ENCODE results near the gene SAMD4A. TPM values are rescaled to one million over a fixed set of nuclear protein-coding genes. Genes with fewer than 3 reads are reported as not detected.

The SAMD4A gene
- total and polyA plus RNA-seq, 12 donors = 14.0 to 284 (median 191) TPM

- Histone ChIP-seq H3K36me3 (peaks cover 0 to 4% (median 0%) of the 10 kb centered on the region in 9 donors), H3K27ac (peak overlapping the region in 5 of 10 donors; percentile 9 to 46 (median 13)), H3K27me3 (no peaks in the 10 kb centered on the region), H3K9me3 (no peaks in the 10 kb centered on the region), H3K4me1 (peaks cover 0 to 59% (median 34%) of the 10 kb centered on the region in 9 donors), H3K4me3 (no peak overlapping the region)
- 19 to 44% methylated on average over 1 of the region's 1 CpG for WGBS, 2 donors
- no peak for ATAC-seq
- intact Hi-C loops (cut with DNase I) = no loop called here
- TF ChIP-seq CTCF (IDR thresholded peaks at IDR 0.05) = no peak
- no peak for DNase-seq
Observed at GRCh38 chr14:54599966-54600716, 33.2 kb downstream of the SAMD4A start.

- TF ChIP-seq CTCF (IDR thresholded peaks at IDR 0.05) = no peak
- ATAC-seq (no peak), DNase-seq (no peak)
- Histone ChIP-seq H3K4me1 (peaks cover 0 to 60% (median 34%) of the 10 kb centered on the region in 9 donors), H3K27ac (peak overlapping the region in 3 of 10 donors; percentile 9 to 22 (median 10)), H3K27me3 (no peaks in the 10 kb centered on the region), H3K4me3 (no peak overlapping the region), H3K36me3 (peaks cover 0 to 4% (median 0%) of the 10 kb centered on the region in 9 donors), H3K9me3 (no peaks in the 10 kb centered on the region)
- intact Hi-C loops (cut with DNase I) = no loop called here
- WGBS, 2 donors = 83 to 90% methylated on average over 3 of the region's 3 CpGs
Observed at GRCh38 chr14:54600717-54601109, 33.8 kb downstream of the SAMD4A start.

- Histone ChIP-seq H3K4me3 (no peak overlapping the region), H3K27me3 (no peaks in the 10 kb centered on the region), H3K36me3 (peaks cover 0 to 4% (median 0%) of the 10 kb centered on the region in 9 donors), H3K9me3 (no peaks in the 10 kb centered on the region), H3K4me1 (peaks cover 0 to 71% (median 42%) of the 10 kb centered on the region in 9 donors), H3K27ac (peak overlapping the region in 2 of 10 donors; percentile 14 to 30)
- no peak for TF ChIP-seq CTCF (IDR thresholded peaks at IDR 0.05)
- WGBS, 2 donors = 83 to 86% methylated on average over 1 of the region's 1 CpG
- ATAC-seq (no peak), DNase-seq (no peak)
- intact Hi-C loops (cut with DNase I) = no loop called here
Observed at GRCh38 chr14:54603362-54603761, 36.4 kb downstream of the SAMD4A start.

GRCh38 chr14:54606178-54606577 lies 39.2 kb downstream of the SAMD4A start:
- no peak for TF ChIP-seq CTCF (IDR thresholded peaks at IDR 0.05)
- intact Hi-C loops (cut with DNase I) = no loop called here
- Histone ChIP-seq H3K27me3 (no peaks in the 10 kb centered on the region), H3K4me3 (no peak overlapping the region), H3K27ac (peak overlapping the region; percentile 70 to 88 (median 80)), H3K4me1 (peaks cover 0 to 65% (median 33%) of the 10 kb centered on the region in 9 donors), H3K36me3 (peaks cover 0 to 5% (median 0%) of the 10 kb centered on the region in 9 donors), H3K9me3 (peaks cover 0 to 12% (median 0%) of the 10 kb centered on the region in 11 donors)
- 43 to 47% methylated on average over 10 of the region's 10 CpGs for WGBS, 2 donors
- peak; percentile 76 to 84 for DNase-seq
- ATAC-seq = peak; percentile 92 to 97 (median 95)

Measured in heart right ventricle (tissue), 16 donors.